K562 (cell line): ENCODE data around the gene TRAPPC2L. TPM values are rescaled to one million over a fixed set of nuclear protein-coding genes. Genes with fewer than 3 reads are reported as not detected.

Experiments used
- ATF2 ChIP-seq: sonication (generic); formaldehyde crosslinking; IDR thresholded peaks from 2 replicates; pipeline ENCODE4 v1.8.1; 2022; ENCODE audit warnings: missing genetic modification reagents
- BACH1 ChIP-seq: fragments of 200-800 bp; sonication (Bioruptor generic); IDR thresholded peaks from 2 replicates; pipeline ENCODE4 v1.6.1; 2016; ENCODE audit warnings: missing genetic modification characterization, missing compliant biosample characterization
- BDP1 ChIP-seq: IDR thresholded peaks from 3 replicates; pipeline ENCODE4 v1.6.1; 2011; ENCODE audit not compliant: insufficient read length, insufficient read depth
- BHLHE40 ChIP-seq: IDR thresholded peaks from 2 replicates; pipeline ENCODE4 v1.6.1; 2011; ENCODE audit warnings: low read length, improper control_type of control experiment
- CBX8 ChIP-seq: fragments of 200-600 bp; sonication (generic); IDR thresholded peaks from 2 replicates; pipeline ENCODE4 v1.6.1; 2012; ENCODE audit warnings: borderline replicate concordance, mixed run types, low read depth, mild to moderate bottlenecking, moderate library complexity, mixed read lengths, low read length, control low read depth, inconsistent platforms; ENCODE audit not compliant: poor library complexity, severe bottlenecking; ENCODE audit errors: extremely low read depth
- DIDO1 ChIP-seq: fragments of 450-650 bp; IDR thresholded peaks from 2 replicates; pipeline ENCODE4 v1.6.1; 2016; ENCODE audit warnings: low read depth, missing biosample characterization, missing genetic modification characterization
- HDAC2 ChIP-seq: fragments of 450-650 bp; IDR thresholded peaks from 2 replicates; pipeline ENCODE4 v1.6.1; 2016; ENCODE audit warnings: mild to moderate bottlenecking
- HMGN3 ChIP-seq: IDR thresholded peaks from 2 replicates; pipeline ENCODE4 v1.6.1; 2011; ENCODE audit warnings: borderline replicate concordance, low read depth, mild to moderate bottlenecking, mixed read lengths, low read length; ENCODE audit not compliant: insufficient read length; ENCODE audit errors: extremely low read depth
- HNRNPH1 ChIP-seq: fragments of 200-400 bp; formaldehyde crosslinking; optimal IDR thresholded peaks from 2 replicates; pipeline ENCODE3; 2017; ENCODE audit warnings: low read depth, mild to moderate bottlenecking, low read length, moderate library complexity
- HOXB6 ChIP-seq: fragments of 250-450 bp; sonication (Bioruptor Pico); IDR thresholded peaks from 2 replicates; pipeline ENCODE4 v1.5.1; 2022; ENCODE audit warnings: mild to moderate bottlenecking, borderline replicate concordance
- KLF6 ChIP-seq: fragments of 250-450 bp; sonication (Bioruptor Pico); IDR thresholded peaks from 2 replicates; pipeline ENCODE4 v1.4.0; 2020; ENCODE audit warnings: mild to moderate bottlenecking, moderate library complexity, borderline replicate concordance
- MAZ ChIP-seq, 2 experiments: fragments of 450-650 bp in 1 of 2; sonication (generic) in 1 of 2; formaldehyde crosslinking; IDR thresholded peaks in 1 of 2; conservative IDR thresholded peaks in 1 of 2; 2 replicates each; pipeline versions ENCODE4 v1.4.0 to v1.5.0; 2020; ENCODE audit warnings: mild to moderate bottlenecking in 1 of 2, missing genetic modification reagents in 1 of 2
- MECOM ChIP-seq: fragments of 250-450 bp; sonication (Bioruptor Pico); IDR thresholded peaks from 2 replicates; pipeline ENCODE4 v1.8.0; 2022; ENCODE audit warnings: inconsistent platforms
- MTF1 ChIP-seq: fragments of 250-450 bp; sonication (Bioruptor Pico); IDR thresholded peaks from 2 replicates; pipeline ENCODE4 v1.9.0; 2021; ENCODE audit warnings: moderate library complexity, mild to moderate bottlenecking, inconsistent platforms, borderline replicate concordance
- NCOR1 ChIP-seq: fragments of 450-650 bp; IDR thresholded peaks from 2 replicates; pipeline ENCODE4 v1.6.1; 2016; ENCODE audit warnings: mild to moderate bottlenecking, moderate library complexity
- NFE2L1 ChIP-seq: fragments of 450-650 bp; IDR thresholded peaks from 2 replicates; pipeline ENCODE4 v1.6.1; 2016; ENCODE audit warnings: missing genetic modification characterization, low read depth, mild to moderate bottlenecking, missing compliant biosample characterization, moderate library complexity, borderline replicate concordance
- NR2F6 ChIP-seq: fragments of 450-650 bp; formaldehyde crosslinking; IDR thresholded peaks from 2 replicates; pipeline ENCODE4 v1.4.0; 2020; ENCODE audit warnings: mild to moderate bottlenecking
- SNRNP70 ChIP-seq: fragments of 200-400 bp; formaldehyde crosslinking; optimal IDR thresholded peaks from 2 replicates; pipeline ENCODE3; 2017; ENCODE audit warnings: low read depth, low read length
- THRB ChIP-seq: fragments of 450-650 bp; formaldehyde crosslinking; conservative IDR thresholded peaks from 2 replicates; pipeline ENCODE4 v1.4.0; 2022; ENCODE audit warnings: mild to moderate bottlenecking, missing genetic modification characterization
- TRIM24 ChIP-seq, 2 experiments: fragments of 450-650 bp; IDR thresholded peaks; 2 replicates each; pipeline ENCODE4 v1.6.1; 2016
- ZNF507 ChIP-seq: conservative IDR thresholded peaks from 2 replicates; pipeline ENCODE4 v1.6.1; 2017; ENCODE audit warnings: missing genetic modification characterization, missing compliant biosample characterization
- polyA plus RNA-seq, 8 experiments: library from polyadenylated mRNA; depleted of rRNA in 4 of 8; stranded (reverse) in 5 of 8; unstranded in 3 of 8; fragments of >200 nt; fragmentation: Nextera tagmentation in 2 of 8; fragmentation: Illumina TruSeq in 1 of 8; extraction: Ambion mirVana in 2 of 8; extraction: Trizol in 1 of 8; gene quantifications; 2 replicates each; pipeline versions ENCODE4 v1.2.1 to v1.2.3, GENCODE V29; 2011 to 2014; ENCODE audit warnings: inconsistent platforms in 1 of 8, missing spikeins in 1 of 8
- total RNA-seq, 7 experiments: library from RNA; depleted of rRNA in 6 of 7; stranded (reverse); fragments of >200 nt in 6 of 7; fragmentation: Illumina TruSeq in 2 of 7; extraction: Trizol in 2 of 7; gene quantifications; 2 replicates each; pipeline versions ENCODE4 v1.2.1 to v1.2.3, GENCODE V29; 2011 to 2021; ENCODE audit warnings: low replicate concordance in 1 of 7

TRAPPC2L gene
- total and polyA plus RNA-seq, 9 of the 15 experiments (the other 6 are each of a cell fraction or from before 2014, with no cell fraction given): 60.4 to 398 (median 97.5) TPM

GRCh38 chr16:88812513-88813268 is 44.2 kb upstream of the TRAPPC2L start (continued):
- TF ChIP-seq BDP1 (no peak), MECOM (no peak), ATF2 (CRISPR knock-in tag) (no peak), NFE2L1 (tag) (no peak), SNRNP70 (no peak), HDAC2 (0 out of 2 replicates have a peak, but pooled peaks have one; percentile 4), BACH1 (tag) (no peak), HMGN3 (no peak), MTF1 (no peak), BHLHE40 (no peak), HOXB6 (no peak), THRB (no peak), KLF6 (CRISPR knock-in tag) (no peak), TRIM24 (IDR thresholded peaks at IDR 0.05) (peak; percentile 8 to 15; a peak in 1 of 4 replicates), CBX8 (no peak), ZNF507 (tag) (no peak), NR2F6 (no peak), HNRNPH1 (no peak), MAZ (CRISPR knock-in tag; conservative IDR thresholded peaks at IDR 0.05 in 1 of 2, IDR thresholded peaks at IDR 0.05 in 1 of 2) (no peak), NCOR1 (no peak), DIDO1 (tag) (no peak)
